Muscle of leg (tissue), 11 donors: ENCODE data around the gene FSTL4. TPM values are rescaled to one million over a fixed set of nuclear protein-coding genes. Genes with fewer than 3 reads are reported as not detected.

Experiments used
- DNase-seq: peaks from one replicate; pipeline ENCODE4 v3.0.0; 2013
- H3K27ac ChIP-seq: one replicate; pipeline ENCODE4 v1.5.1; 2013; ENCODE audit warnings: mild to moderate bottlenecking, low read length, control low read depth
- H3K27me3 ChIP-seq: one replicate; pipeline ENCODE4 v1.6.1; 2013; ENCODE audit warnings: low read length; ENCODE audit not compliant: control insufficient read depth, insufficient read depth
- H3K36me3 ChIP-seq: one replicate; pipeline ENCODE4 v1.6.1; 2013; ENCODE audit warnings: low read length; ENCODE audit not compliant: control insufficient read depth, insufficient read depth
- H3K4me1 ChIP-seq: one replicate; pipeline ENCODE4 v1.6.1; 2013; ENCODE audit warnings: low read length; ENCODE audit not compliant: control insufficient read depth, insufficient read depth
- H3K4me3 ChIP-seq: one replicate; pipeline ENCODE4 v1.5.1; 2013; ENCODE audit warnings: low read length, control low read depth
- H3K9me3 ChIP-seq: replicated peaks from 2 replicates; pipeline ENCODE4 v1.6.1; 2013; ENCODE audit warnings: low read depth, low read length; ENCODE audit not compliant: control insufficient read depth
- WGBS: methylation state at CpG from one replicate; pipeline ENCODE4 v1.1.5; 2013; ENCODE audit warnings: missing lambda C conversion rate; ENCODE audit not compliant: insufficient coverage; 5-methylcytosine and 5-hydroxymethylcytosine counted together
- polyA plus RNA-seq, 8 donors: library from polyadenylated mRNA; unstranded; fragments of 120-200 nt; gene quantifications; one replicate each; pipeline versions ENCODE4 v1.2.1 to v1.2.3, GENCODE V29; 2013; ENCODE audit warnings: inconsistent platforms in 1 of 8, low replicate concordance in 1 of 8; ENCODE audit not compliant: insufficient read length in 8 of 8, insufficient read depth in 1 of 8
- total RNA-seq: library from RNA; stranded (reverse); fragments of 120-200 nt; gene quantifications from one replicate; pipeline ENCODE4 v1.2.4, GENCODE V29; 2013

FSTL4 gene
- total and polyA plus RNA-seq, 9 donors: 0.68 to 1.8 (median 1.3) TPM

DNA sequence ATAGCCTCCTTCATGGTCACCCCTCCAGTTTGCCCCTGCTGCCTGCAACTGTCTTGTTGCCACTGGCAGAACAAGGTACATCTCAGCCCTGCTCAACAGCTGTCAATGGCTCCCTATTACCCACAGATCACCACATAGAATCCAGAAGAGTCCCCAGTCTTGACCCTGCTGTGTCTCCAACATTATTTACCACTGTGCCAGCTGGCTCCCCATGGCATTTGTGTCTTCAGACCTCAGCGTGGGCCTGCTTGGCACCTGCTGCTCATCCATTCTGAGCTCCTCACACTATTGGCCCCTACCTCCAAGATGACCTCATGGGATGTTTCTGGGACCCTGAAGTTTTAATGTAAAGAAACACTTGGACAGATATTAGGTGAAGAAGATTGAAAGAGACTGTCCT lies 358.7 kb downstream of the FSTL4 start:
- Histone ChIP-seq H3K36me3 (no peaks in the 10 kb centered on the region), H3K4me1 (peaks cover 60% of the 10 kb centered on the region), H3K9me3 (no peaks in the 10 kb centered on the region), H3K4me3 (no peak overlapping the region), H3K27me3 (no peaks in the 10 kb centered on the region), H3K27ac (peak overlapping the region; percentile 24)
- WGBS: no CpG with 5 or more reads among the region's 1 CpG
- DNase-seq: no peak

GRCh38 chr5:133253070-133253469 lies 359.3 kb downstream of the FSTL4 start:
- H3K36me3 ChIP-seq: no peaks in the 10 kb centered on the region
- no peak for DNase-seq
- 58% methylated on average over 4 of the region's 6 CpGs for WGBS
- no peak overlapping the region for H3K27ac ChIP-seq
- no peaks in the 10 kb centered on the region for H3K27me3 ChIP-seq
- H3K4me1 ChIP-seq: peaks cover 65% of the 10 kb centered on the region
- no peak overlapping the region for H3K4me3 ChIP-seq
- H3K9me3 ChIP-seq: no peaks in the 10 kb centered on the region

DNA sequence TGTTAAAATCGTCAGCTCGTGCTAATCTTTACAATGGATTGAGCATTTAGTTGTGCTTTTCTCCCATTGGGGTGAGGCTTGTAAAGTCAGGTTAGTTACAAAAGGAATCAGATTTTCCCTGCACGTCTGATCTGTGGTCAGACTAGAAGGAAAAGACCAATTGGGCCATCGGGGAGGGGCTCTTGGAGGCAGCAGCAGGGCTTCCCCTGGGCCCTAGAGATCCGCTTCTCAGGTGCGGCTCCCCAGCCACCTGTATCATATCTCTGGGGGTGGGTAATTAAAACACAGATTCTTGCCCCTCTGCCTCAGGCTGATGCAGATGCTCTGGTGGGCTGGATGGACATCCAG lies 360.2 kb downstream of the FSTL4 start:
- H3K36me3 ChIP-seq: no peaks in the 10 kb centered on the region
- H3K27ac ChIP-seq: no peak overlapping the region
- no peak overlapping the region for H3K4me3 ChIP-seq
- peaks cover 75% of the 10 kb centered on the region for H3K4me1 ChIP-seq
- no peak for DNase-seq
- no peaks in the 10 kb centered on the region for H3K27me3 ChIP-seq
- WGBS: 24% methylated on average over 3 of the region's 6 CpGs
- no peaks in the 10 kb centered on the region for H3K9me3 ChIP-seq

- H3K27ac ChIP-seq: peak overlapping the region; percentile 21
- no peaks in the 10 kb centered on the region for H3K36me3 ChIP-seq
- no peaks in the 10 kb centered on the region for H3K9me3 ChIP-seq
- H3K4me3 ChIP-seq: no peak overlapping the region
- peaks cover 81% of the 10 kb centered on the region for H3K4me1 ChIP-seq
- DNase-seq: no peak
- H3K27me3 ChIP-seq: no peaks in the 10 kb centered on the region
- 42% methylated on average over 13 of the region's 16 CpGs for WGBS
Measured at GRCh38 chr5:133251296-133252132, 360.8 kb downstream of the FSTL4 start.

GRCh38 chr5:133250527-133250926 lies 361.8 kb downstream of the FSTL4 start:
- Histone ChIP-seq H3K9me3 (no peaks in the 10 kb centered on the region), H3K36me3 (no peaks in the 10 kb centered on the region), H3K4me3 (no peak overlapping the region), H3K4me1 (peaks cover 90% of the 10 kb centered on the region), H3K27ac (no peak overlapping the region), H3K27me3 (no peaks in the 10 kb centered on the region)
- 53% methylated on average over 6 of the region's 10 CpGs for WGBS
- no peak for DNase-seq

DNA sequence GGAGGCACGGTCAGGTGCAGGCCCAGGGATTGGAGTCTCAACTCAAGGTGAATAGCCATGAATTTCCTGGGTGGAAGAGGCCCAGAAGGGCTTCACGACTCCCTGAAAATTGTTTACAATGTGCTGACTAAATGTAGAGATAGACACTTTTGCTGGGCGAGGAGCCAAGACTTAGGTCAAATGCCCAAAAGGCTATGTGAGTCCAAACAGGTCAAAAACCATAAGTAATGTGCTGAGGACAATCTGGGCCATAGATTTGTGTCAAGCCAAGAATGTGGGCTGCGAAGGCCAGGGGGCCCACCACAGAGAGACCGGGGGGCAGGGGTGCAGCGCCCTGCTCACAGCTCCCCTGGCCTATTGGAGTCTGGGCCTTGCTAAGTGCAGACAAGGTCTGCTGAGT lies 362.7 kb downstream of the FSTL4 start:
- H3K27ac ChIP-seq: peak overlapping the region; percentile 92
- no peak overlapping the region for H3K4me3 ChIP-seq
- H3K4me1 ChIP-seq: peaks cover 91% of the 10 kb centered on the region
- H3K9me3 ChIP-seq: no peaks in the 10 kb centered on the region
- no peaks in the 10 kb centered on the region for H3K36me3 ChIP-seq
- H3K27me3 ChIP-seq: no peaks in the 10 kb centered on the region
- 70% methylated on average over 6 of the region's 6 CpGs for WGBS
- no peak for DNase-seq

GRCh38 chr5:133247881-133248624 lies 364.3 kb downstream of the FSTL4 start:
- 37% methylated on average over 4 of the region's 5 CpGs for WGBS
- Histone ChIP-seq H3K36me3 (no peaks in the 10 kb centered on the region), H3K27ac (peak overlapping the region; percentile 92)

GRCh38 chr5:133247151-133247709 lies 365.1 kb downstream of the FSTL4 start:
- H3K4me3 ChIP-seq: no peak overlapping the region
- H3K27ac ChIP-seq: peak overlapping the region; percentile 78
- H3K27me3 ChIP-seq: no peaks in the 10 kb centered on the region
- WGBS: 85% methylated on average over 2 of the region's 4 CpGs
- H3K4me1 ChIP-seq: peaks cover 90% of the 10 kb centered on the region
- no peaks in the 10 kb centered on the region for H3K36me3 ChIP-seq
- no peak for DNase-seq
- no peaks in the 10 kb centered on the region for H3K9me3 ChIP-seq

More at GRCh38 chr5:133247881-133248624, 364.3 kb downstream of the FSTL4 start:
- Histone ChIP-seq H3K4me1 (peaks cover 93% of the 10 kb centered on the region), H3K27me3 (no peaks in the 10 kb centered on the region), H3K9me3 (no peaks in the 10 kb centered on the region), H3K4me3 (no peak overlapping the region)
- DNase-seq: peak; percentile 93

GRCh38 chr5:133246376-133247150 lies 365.8 kb downstream of the FSTL4 start:
- 60% methylated on average over 4 of the region's 13 CpGs for WGBS
- no peaks in the 10 kb centered on the region for H3K36me3 ChIP-seq
- DNase-seq: no peak
- H3K4me1 ChIP-seq: peaks cover 89% of the 10 kb centered on the region
- H3K27ac ChIP-seq: no peak overlapping the region
- no peaks in the 10 kb centered on the region for H3K9me3 ChIP-seq
- H3K27me3 ChIP-seq: no peaks in the 10 kb centered on the region
- no peak overlapping the region for H3K4me3 ChIP-seq

DNA sequence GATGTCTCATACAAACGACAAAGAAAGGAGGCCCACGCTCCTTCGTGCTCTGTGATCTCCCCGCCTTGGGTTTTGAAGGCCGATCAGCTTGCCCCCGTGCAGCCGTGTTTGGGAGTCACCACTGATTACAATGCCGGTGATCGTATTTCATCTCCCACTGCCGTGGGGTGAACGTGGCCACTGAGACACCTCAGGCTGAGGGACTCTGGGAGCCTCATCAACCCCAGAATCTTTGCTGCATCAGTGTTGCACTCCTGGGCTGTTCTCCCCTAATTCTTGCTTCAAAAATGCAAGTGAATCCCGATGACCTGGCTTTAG lies 366.3 kb downstream of the FSTL4 start:
- 44% methylated on average over 12 of the region's 12 CpGs for WGBS
- H3K27ac ChIP-seq: no peak overlapping the region
- DNase-seq: no peak
- H3K4me1 ChIP-seq: peaks cover 89% of the 10 kb centered on the region
- H3K4me3 ChIP-seq: no peak overlapping the region
- H3K27me3 ChIP-seq: no peaks in the 10 kb centered on the region
- no peaks in the 10 kb centered on the region for H3K36me3 ChIP-seq
- H3K9me3 ChIP-seq: no peaks in the 10 kb centered on the region
